Ectodermal cell (in vitro differentiated cells): ENCODE data around the gene CNNM4. TPM values are rescaled to one million over a fixed set of nuclear protein-coding genes. Genes with fewer than 3 reads are reported as not detected.
A peak's percentile ranks its signal among the peaks of the same experiment; 100 is the strongest.

Experiments
- H3K27ac ChIP-seq: 2 replicates; pipeline ENCODE4 v1.7.0; 2013; ENCODE audit warnings: mild to moderate bottlenecking, low read depth, low read length; ENCODE audit not compliant: insufficient read depth, poor library complexity, severe bottlenecking
- H3K27me3 ChIP-seq: 2 replicates; pipeline ENCODE4 v1.7.0; 2013; ENCODE audit warnings: mild to moderate bottlenecking, low read length; ENCODE audit not compliant: insufficient read depth, control insufficient read depth, poor library complexity, severe bottlenecking
- H3K36me3 ChIP-seq: one replicate; pipeline ENCODE4 v1.7.0; 2013; ENCODE audit warnings: low read length; ENCODE audit not compliant: control insufficient read depth, insufficient read depth
- H3K4me1 ChIP-seq: one replicate; pipeline ENCODE4 v1.7.0; 2013; ENCODE audit warnings: low read length; ENCODE audit not compliant: control insufficient read depth, insufficient read depth
- H3K4me3 ChIP-seq: 2 replicates; pipeline ENCODE4 v1.7.0; 2013; ENCODE audit warnings: low read depth, low read length, control low read depth; ENCODE audit not compliant: insufficient read depth
- H3K9me3 ChIP-seq: 2 replicates; pipeline ENCODE4 v1.7.0; 2013; ENCODE audit warnings: mild to moderate bottlenecking, low read length, moderate library complexity; ENCODE audit not compliant: control insufficient read depth
- WGBS, 2 experiments: methylation state at CpG; one replicate each; pipeline ENCODE4 v1.1.7; 2013; ENCODE audit warnings: missing lambda C conversion rate in 2 of 2; 5-methylcytosine and 5-hydroxymethylcytosine counted together
- polyA plus RNA-seq, 4 experiments: library from polyadenylated mRNA; stranded (reverse); fragments of 50-300 nt; gene quantifications; one replicate each; pipeline ENCODE4 v1.2.3, GENCODE V29; 2013

The CNNM4 gene
- 23.3 TPM for polyA plus RNA-seq (2013, experiment 1 of 4)
- polyA plus RNA-seq (2013, experiment 2 of 4): 25.5 TPM
- polyA plus RNA-seq (2013, experiment 3 of 4): 19.2 TPM
- polyA plus RNA-seq (2013, experiment 4 of 4): 20.1 TPM

DNA sequence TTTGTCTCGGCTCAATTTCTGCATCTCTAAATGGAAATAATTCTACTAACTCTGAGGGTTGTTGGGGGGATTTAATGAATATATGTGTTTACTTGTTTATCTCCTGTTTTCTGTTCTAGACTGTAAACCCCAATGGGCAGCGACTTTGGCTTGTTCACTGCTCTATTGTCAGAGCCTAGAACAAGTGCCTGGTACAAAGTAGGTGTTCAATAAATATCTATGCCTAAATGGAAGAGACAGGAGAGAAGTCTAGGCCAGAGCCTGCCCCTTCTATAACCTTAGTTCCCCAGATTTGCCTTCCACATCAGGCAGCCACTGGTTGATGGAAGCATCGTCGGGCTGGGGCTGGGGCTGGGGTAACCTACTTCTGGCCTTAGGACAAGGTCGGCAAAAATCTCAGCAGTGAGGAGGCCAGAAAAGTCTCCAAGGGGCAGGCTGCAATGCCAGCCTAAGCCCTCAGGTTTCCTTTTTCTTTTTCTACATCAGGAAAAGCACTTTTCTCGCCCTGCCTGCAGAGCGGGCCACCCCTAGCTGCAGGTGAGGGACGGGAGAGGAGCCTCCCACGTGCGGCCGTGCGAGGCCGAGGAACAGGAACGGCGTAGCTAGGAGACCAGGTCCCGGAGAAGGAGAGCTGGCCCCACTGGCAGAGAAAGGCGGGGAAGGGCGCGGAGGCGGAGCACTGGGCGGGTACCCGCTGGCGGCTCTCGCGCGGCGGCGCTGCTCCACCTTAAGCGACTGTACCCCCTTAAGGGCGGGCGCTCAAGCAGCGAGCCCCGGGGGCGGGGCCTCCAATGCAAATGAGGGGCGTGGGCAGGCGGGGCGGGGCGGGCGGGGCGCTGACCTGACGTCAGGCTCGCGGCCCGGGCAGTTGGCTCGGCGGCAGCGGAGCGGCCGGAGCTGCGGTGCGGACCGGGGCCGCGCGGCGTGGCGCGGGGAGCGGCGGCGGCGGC, at the start of gene CNNM4:
TSS of gene CNNM4 (plus strand) at position 867 of the 950 bp plus-strand sequence. CDS start 98 bp downstream, outside the sequence.
- Histone ChIP-seq H3K36me3 (no peaks in the 10 kb centered on the region), H3K27ac (peak within 1 kb of the TSS; percentile 58), H3K9me3 (no peaks in the 10 kb centered on the region), H3K4me1 (peaks cover 27% of the 10 kb centered on the region), H3K27me3 (no peaks in the 10 kb centered on the region), H3K4me3 (peak within 1 kb of the TSS; percentile 60)
- 6% methylated on average over 62 of the region's 62 CpGs for WGBS, 2 experiments

DNA sequence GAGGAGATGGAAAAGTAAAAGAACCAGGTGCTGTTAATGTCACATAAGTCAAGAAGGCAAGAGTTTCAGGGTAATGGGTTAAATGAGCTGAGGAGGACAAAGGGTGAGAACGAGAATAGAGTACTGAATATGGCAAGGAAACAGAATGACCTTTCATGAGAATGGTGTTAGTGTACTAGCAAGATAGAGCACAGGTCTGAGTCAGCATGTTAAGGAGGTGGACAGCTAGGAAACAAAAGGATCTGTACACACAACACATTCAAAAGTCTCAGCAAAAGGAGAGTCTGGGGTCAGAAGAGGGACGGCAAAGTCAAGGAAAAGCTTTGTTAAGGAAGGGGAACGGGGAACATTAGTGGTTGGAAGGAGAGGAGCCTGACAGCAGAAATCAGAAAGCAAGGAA, 49.7 kb upstream of the CNNM4 start:
- 96 to 97% methylated on average over 3 of the region's 3 CpGs for WGBS, 2 experiments
- Histone ChIP-seq H3K36me3 (peaks cover 62% of the 10 kb centered on the region), H3K4me3 (no peak overlapping the region), H3K9me3 (no peaks in the 10 kb centered on the region), H3K4me1 (no peaks in the 10 kb centered on the region), H3K27ac (no peak overlapping the region), H3K27me3 (no peaks in the 10 kb centered on the region)

DNA sequence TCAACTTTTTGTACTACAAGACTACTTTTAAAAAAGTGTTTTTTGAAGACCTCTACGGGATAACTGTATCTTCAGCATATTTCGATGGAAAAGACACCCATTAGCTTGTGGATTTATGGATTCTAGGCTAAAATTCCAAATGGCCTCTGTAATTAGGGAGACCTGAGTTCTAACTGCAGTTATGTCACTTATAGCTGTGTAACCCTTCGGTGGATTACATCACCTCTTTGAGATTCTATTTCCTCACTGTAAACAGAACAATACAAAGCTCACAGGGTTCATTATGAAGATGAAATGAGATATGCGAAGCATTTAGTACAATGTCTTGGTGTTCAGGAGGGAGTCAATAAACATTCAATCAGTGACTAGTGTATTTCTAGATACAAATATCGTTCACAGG, 45.0 kb upstream of the CNNM4 start:
- H3K9me3 ChIP-seq: no peaks in the 10 kb centered on the region
- peaks cover 27% of the 10 kb centered on the region for H3K36me3 ChIP-seq
- H3K27ac ChIP-seq: no peak overlapping the region
- 94 to 99% methylated on average over 5 of the region's 5 CpGs for WGBS, 2 experiments
- H3K27me3 ChIP-seq: no peaks in the 10 kb centered on the region
- no peak overlapping the region for H3K4me3 ChIP-seq
- no peaks in the 10 kb centered on the region for H3K4me1 ChIP-seq

DNA sequence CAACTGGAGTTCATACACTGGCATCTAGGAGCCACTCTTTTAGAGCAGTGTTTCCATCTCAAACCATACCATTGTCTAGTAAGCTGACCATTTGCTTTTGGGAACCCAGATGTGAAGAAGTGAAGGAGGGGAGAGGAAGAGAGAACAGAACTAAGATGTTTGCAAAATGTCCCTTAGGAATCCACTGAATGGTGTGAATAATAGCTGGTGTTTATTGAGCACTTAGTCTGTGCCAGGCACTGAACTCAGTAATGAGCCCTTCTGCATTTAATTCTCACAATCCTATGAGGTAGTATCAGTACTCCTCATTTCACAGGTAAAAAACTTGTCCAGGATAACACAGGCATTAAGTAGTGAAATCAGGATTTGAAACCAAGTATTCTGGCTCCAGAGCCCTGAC, 44.3 kb upstream of the CNNM4 start:
- H3K27ac ChIP-seq: no peak overlapping the region
- no peaks in the 10 kb centered on the region for H3K27me3 ChIP-seq
- no peak overlapping the region for H3K4me3 ChIP-seq
- peaks cover 19% of the 10 kb centered on the region for H3K36me3 ChIP-seq
- H3K9me3 ChIP-seq: no peaks in the 10 kb centered on the region
- H3K4me1 ChIP-seq: no peaks in the 10 kb centered on the region

DNA sequence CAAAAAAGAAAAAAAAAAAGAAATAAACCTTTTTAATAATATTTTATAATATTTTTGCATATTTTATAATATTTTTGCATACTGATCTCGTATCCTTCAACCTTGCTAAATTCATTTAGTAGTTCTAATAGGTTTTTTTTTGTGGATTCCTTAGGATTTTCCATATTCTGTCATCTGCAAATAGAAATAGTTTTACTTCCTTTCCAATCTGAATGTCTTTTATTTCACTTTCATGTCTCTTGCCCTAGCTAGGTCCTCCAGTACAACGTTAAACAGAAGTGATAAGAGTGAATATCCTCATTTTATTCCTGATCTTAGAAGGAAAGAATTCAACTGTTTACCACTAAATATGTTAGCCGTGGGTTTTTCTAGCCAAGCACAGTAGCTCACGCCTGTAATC, 34.6 kb upstream of the CNNM4 start:
- 90 to 95% methylated on average over 3 of the region's 4 CpGs for WGBS, 2 experiments
- Histone ChIP-seq H3K27ac (no peak overlapping the region), H3K9me3 (no peaks in the 10 kb centered on the region), H3K4me3 (no peak overlapping the region), H3K4me1 (no peaks in the 10 kb centered on the region), H3K36me3 (peaks cover 5% of the 10 kb centered on the region), H3K27me3 (no peaks in the 10 kb centered on the region)

DNA sequence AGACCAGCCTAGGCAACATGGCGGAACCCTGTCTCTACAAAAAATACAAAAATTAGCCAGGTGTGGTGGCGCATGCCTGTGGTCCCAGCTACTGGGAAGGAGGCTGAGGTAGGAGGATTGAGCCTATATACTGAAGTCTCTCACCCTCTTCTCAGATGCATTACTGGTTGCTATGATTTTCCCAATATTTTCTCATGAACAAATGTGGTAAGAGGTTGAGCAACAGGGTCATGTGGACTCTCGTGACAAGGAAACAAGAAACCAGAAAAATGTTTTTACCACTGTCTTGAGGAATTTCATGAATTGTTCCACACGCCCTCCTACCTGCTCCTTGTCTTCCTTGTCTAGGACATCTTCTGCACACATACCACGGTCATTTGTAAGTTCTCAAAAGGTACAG, 33.3 kb upstream of the CNNM4 start:
- 88 to 92% methylated on average over 5 of the region's 5 CpGs for WGBS, 2 experiments
- Histone ChIP-seq H3K4me3 (no peak overlapping the region), H3K27me3 (no peaks in the 10 kb centered on the region), H3K9me3 (no peaks in the 10 kb centered on the region), H3K4me1 (no peaks in the 10 kb centered on the region), H3K27ac (no peak overlapping the region), H3K36me3 (peaks cover 11% of the 10 kb centered on the region)

DNA sequence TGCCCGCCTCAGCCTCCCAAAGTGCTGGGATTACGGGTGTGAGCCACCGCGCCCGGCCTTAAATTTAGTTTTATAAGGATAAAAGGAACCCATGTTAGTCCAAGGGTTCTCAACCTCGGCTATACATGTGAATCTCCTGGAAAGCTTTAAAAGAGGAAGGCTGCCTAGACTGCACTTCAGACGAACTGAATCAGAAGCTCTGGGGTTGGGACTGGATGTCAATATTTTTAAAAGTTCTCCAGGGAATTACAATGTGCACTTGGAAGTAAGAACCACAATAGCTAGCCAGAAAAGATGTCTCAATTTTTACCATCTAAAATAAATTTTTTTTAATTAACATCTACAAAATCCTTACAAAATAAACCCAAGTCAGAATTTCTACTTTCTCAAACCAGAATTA, 31.0 kb upstream of the CNNM4 start:
- H3K27ac ChIP-seq: no peak overlapping the region
- no peak overlapping the region for H3K4me3 ChIP-seq
- no peaks in the 10 kb centered on the region for H3K9me3 ChIP-seq
- H3K36me3 ChIP-seq: peaks cover 29% of the 10 kb centered on the region
- 91 to 96% methylated on average over 7 of the region's 7 CpGs for WGBS, 2 experiments
- H3K4me1 ChIP-seq: no peaks in the 10 kb centered on the region
- H3K27me3 ChIP-seq: no peaks in the 10 kb centered on the region

DNA sequence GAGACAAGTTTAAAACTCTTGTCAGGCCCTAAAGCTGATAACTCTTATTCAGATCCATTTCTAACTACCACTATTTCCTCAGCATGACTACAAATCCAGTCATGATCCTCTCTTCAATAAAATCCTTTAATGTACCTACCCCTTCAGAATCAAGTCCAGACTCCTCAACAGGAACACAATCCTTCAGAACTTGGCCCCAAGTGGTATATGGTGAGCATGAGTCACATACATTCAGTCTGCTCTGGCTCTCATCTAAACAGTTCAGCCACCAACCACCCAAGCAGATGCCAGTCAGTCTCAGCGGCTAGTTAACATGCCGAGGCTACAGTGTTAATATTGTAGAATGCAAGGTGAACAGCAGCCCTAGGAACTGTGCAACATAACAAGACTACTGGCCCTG, 30.5 kb upstream of the CNNM4 start:
- Histone ChIP-seq H3K4me3 (no peak overlapping the region), H3K9me3 (no peaks in the 10 kb centered on the region), H3K27ac (no peak overlapping the region), H3K36me3 (peaks cover 29% of the 10 kb centered on the region), H3K4me1 (no peaks in the 10 kb centered on the region), H3K27me3 (no peaks in the 10 kb centered on the region)
- WGBS, 2 experiments: 95 to 100% methylated on average over 2 of the region's 2 CpGs

DNA sequence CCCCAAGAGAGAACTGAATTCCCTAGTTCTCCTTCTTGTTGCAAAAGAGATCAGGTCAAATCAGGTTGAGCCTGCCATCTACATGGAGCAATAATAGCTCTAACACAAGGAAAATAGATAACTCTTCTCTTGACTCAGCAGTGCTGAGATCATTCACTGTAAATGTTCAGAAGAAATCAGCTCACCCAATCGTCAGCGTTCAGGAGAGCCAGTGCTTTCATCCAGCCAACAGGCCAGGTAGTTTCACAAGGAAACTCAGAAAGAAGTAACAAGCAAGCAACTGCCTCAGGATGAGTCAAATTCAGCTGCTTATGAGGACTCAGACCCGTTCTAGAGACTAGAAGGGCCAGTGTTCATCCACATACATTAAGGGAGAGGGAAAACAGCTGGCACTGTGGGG, 26.8 kb upstream of the CNNM4 start:
- Histone ChIP-seq H3K27ac (no peak overlapping the region), H3K27me3 (no peaks in the 10 kb centered on the region), H3K4me3 (no peak overlapping the region), H3K36me3 (peaks cover 40% of the 10 kb centered on the region), H3K9me3 (no peaks in the 10 kb centered on the region), H3K4me1 (no peaks in the 10 kb centered on the region)
- 94 to 96% methylated on average over 3 of the region's 3 CpGs for WGBS, 2 experiments

DNA sequence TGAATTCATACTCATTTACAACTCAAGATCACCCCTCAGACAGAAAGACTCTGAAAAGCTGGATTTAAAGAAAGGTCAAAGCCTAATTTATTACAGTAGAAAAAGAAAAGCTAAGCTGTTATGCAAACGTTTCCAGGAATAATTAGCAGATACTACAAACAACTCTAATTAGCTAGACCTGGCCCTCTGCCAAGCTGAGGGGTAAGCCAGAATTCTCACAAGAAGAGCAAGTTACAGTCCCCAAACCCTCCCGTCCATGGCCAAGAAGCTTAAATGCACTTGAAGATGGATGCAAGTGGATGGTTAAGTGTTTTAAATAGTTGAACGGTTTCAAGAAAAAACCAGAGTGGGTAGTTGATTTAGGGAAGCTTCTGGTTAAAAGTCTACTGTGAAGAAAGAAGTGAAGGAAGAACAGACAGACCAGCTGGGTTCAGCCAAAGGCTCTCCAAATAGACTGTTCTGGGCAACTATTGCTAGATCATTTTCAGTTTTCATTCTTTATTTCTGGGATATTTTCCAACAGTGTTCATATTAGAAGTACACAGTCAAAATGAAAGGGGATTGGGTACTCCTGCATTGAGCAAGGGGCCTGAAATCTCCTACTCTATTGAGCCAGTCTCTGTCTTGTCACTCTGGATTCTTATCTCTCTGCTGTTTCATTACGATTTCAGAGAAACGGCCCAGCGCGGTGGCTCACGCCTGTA, 25.7 kb upstream of the CNNM4 start:
- Histone ChIP-seq H3K9me3 (no peaks in the 10 kb centered on the region), H3K4me3 (no peak overlapping the region), H3K4me1 (no peaks in the 10 kb centered on the region), H3K27me3 (no peaks in the 10 kb centered on the region), H3K36me3 (peaks cover 40% of the 10 kb centered on the region), H3K27ac (no peak overlapping the region)
- 84 to 94% methylated on average over 8 of the region's 8 CpGs for WGBS, 2 experiments
